GM12878 (cell line): ENCODE measurements around the gene ARID3B. TPM values are rescaled to one million over a fixed set of nuclear protein-coding genes. Genes with fewer than 3 reads are reported as not detected.

ENCODE experiments used
- ATAC-seq: fragments of 200-7000 bp; cut with Tn5 transposase; 3 replicates; pipeline ENCODE4 v1.9.1; 2020; ENCODE audit warnings: mild to moderate bottlenecking, moderate library complexity
- BruUV-seq: library from RNA; stranded (reverse); fragments of 400-500 nt; replicated peaks from 2 replicates; lab custom pipeline; 2021; lab: Mats Ljungman, UMichigan
- CTCF ChIA-PET: fragments of 300-600 bp; sonication (Branson Sonifier 250); formaldehyde crosslinking; extraction: SDS; loops from one replicate; lab custom pipeline; 2021; ENCODE audit warnings: inconsistent platforms; lab: Yijun Ruan, JAX
- POLR2A ChIA-PET: fragments of 350-600 bp; formaldehyde crosslinking; extraction: SDS; loops from one replicate; lab custom pipeline; 2021; ENCODE audit warnings: inconsistent platforms; lab: Charles Lee
- RAD21 ChIA-PET: fragments of 300-600 bp; sonication (Branson Sonifier 250); formaldehyde crosslinking; loops from one replicate; lab custom pipeline; 2023; ENCODE audit warnings: antibody characterized with exemption; ENCODE audit not compliant: unreplicated experiment; lab: Charles Lee
- SMC1A ChIA-PET: fragments of 300-600 bp; sonication (Branson Sonifier 250); formaldehyde crosslinking; loops from one replicate; lab custom pipeline; 2023; ENCODE audit not compliant: unreplicated experiment, uncharacterized antibody; lab: Charles Lee
- DNase-seq: peaks from one replicate; pipeline ENCODE4 v3.0.0-alpha.2; 2011; ENCODE audit warnings: low read depth, low spot score
- FAIRE-seq: peaks from 3 replicates; lab custom pipeline; 2011; peaks lifted over from hg19 to GRCh38; lab: Jason Lieb, UNC
- H2AFZ ChIP-seq: 2 replicates; pipeline ENCODE4 v1.6.0; 2011; ENCODE audit warnings: low read depth, low read length, control low read depth; ENCODE audit not compliant: control insufficient read depth
- H3K27ac ChIP-seq: 2 replicates; pipeline ENCODE4 v1.5.1; 2011; ENCODE audit warnings: control low read depth; ENCODE audit not compliant: control insufficient read depth, insufficient read depth
- H3K27me3 ChIP-seq, 2 experiments: replicated peaks in 1 of 2; 2 replicates each; pipeline versions ENCODE4 v1.6.0 to v1.6.1; 2011; ENCODE audit warnings: low read length in 1 of 2; ENCODE audit not compliant: control insufficient read depth in 2 of 2, insufficient read depth in 2 of 2
- H3K36me3 ChIP-seq, 2 experiments: 2 replicates each; pipeline ENCODE4 v1.5.1; 2011; ENCODE audit warnings: low read length in 1 of 2; ENCODE audit not compliant: control insufficient read depth in 2 of 2, insufficient read depth in 2 of 2
- H3K4me1 ChIP-seq: 2 replicates; pipeline ENCODE4 v1.6.1; 2011; ENCODE audit warnings: mild to moderate bottlenecking, low read length, moderate library complexity, mixed read lengths; ENCODE audit not compliant: control insufficient read depth, insufficient read depth
- H3K4me2 ChIP-seq: 2 replicates; pipeline ENCODE4 v1.6.0; 2011; ENCODE audit warnings: control low read depth; ENCODE audit not compliant: control insufficient read depth, insufficient read depth
- H3K4me3 ChIP-seq: fragments of 200-600 bp; sonication (generic); 2 replicates; pipeline ENCODE4 v1.5.1; 2016
- H3K79me2 ChIP-seq: 2 replicates; pipeline ENCODE4 v1.6.0; 2011; ENCODE audit warnings: low read length; ENCODE audit not compliant: control insufficient read depth, insufficient read depth
- H3K9ac ChIP-seq: 2 replicates; pipeline ENCODE4 v1.8.0; 2011; ENCODE audit warnings: low read length, control low read depth, mixed read lengths; ENCODE audit not compliant: control insufficient read depth, insufficient read depth
- H3K9me3 ChIP-seq: replicated peaks from 3 replicates; pipeline ENCODE4 v1.5.1; 2011; ENCODE audit warnings: mild to moderate bottlenecking, low read length; ENCODE audit not compliant: control insufficient read depth, insufficient read depth
- H4K20me1 ChIP-seq: 2 replicates; pipeline ENCODE4 v1.6.0; 2011; ENCODE audit not compliant: control insufficient read depth, insufficient read depth
- CBFB ChIP-seq: IDR thresholded peaks from 2 replicates; pipeline ENCODE4 v1.6.1; 2016; ENCODE audit warnings: antibody characterized with exemption, low read depth
- ETV6 ChIP-seq, 2 experiments: fragments of 450-650 bp in 1 of 2; IDR thresholded peaks in 1 of 2; conservative IDR thresholded peaks in 1 of 2; 2 replicates each; pipeline ENCODE4 v1.6.1; 2014; ENCODE audit warnings: antibody characterized with exemption in 1 of 2, borderline replicate concordance in 1 of 2, low read depth in 1 of 2, mild to moderate bottlenecking in 1 of 2, moderate library complexity in 1 of 2
- KLF5 ChIP-seq: fragments of 450-650 bp; IDR thresholded peaks from 2 replicates; pipeline ENCODE4 v1.6.1; 2014; ENCODE audit warnings: mild to moderate bottlenecking; ENCODE audit not compliant: partially characterized antibody
- NFIC ChIP-seq: IDR thresholded peaks from 2 replicates; pipeline ENCODE4 v1.6.1; 2012; ENCODE audit warnings: low read depth, mild to moderate bottlenecking, inconsistent platforms, low read length, moderate library complexity
- PML ChIP-seq: IDR thresholded peaks from 2 replicates; pipeline ENCODE4 v1.6.1; 2012; ENCODE audit warnings: low read length, inconsistent platforms
- RCOR1 ChIP-seq: conservative IDR thresholded peaks from 2 replicates; pipeline ENCODE4 v1.6.1; 2012; ENCODE audit warnings: low read depth, low read length, improper control_type of control experiment
- SIX5 ChIP-seq: IDR thresholded peaks from 2 replicates; pipeline ENCODE4 v1.6.1; 2011; ENCODE audit warnings: mild to moderate bottlenecking, low read depth, low read length, moderate library complexity; ENCODE audit not compliant: severe bottlenecking
- ZBTB40 ChIP-seq: fragments of 450-650 bp; IDR thresholded peaks from 2 replicates; pipeline ENCODE4 v1.6.1; 2016; ENCODE audit warnings: mild to moderate bottlenecking, moderate library complexity, borderline replicate concordance
- WGBS: methylation state at CpG from one replicate; pipeline ENCODE4 v1.1.6; 2016; ENCODE audit warnings: low lambda C conversion rate; ENCODE audit not compliant: insufficient replicate concordance, insufficient coverage; ENCODE audit errors: missing lambda C conversion rate; 5-methylcytosine and 5-hydroxymethylcytosine counted together
- in situ Hi-C: fragments of 300-500 bp; cut with MboI; formaldehyde crosslinking; loops from 9 replicates; pipeline ENCODE4 v1.14.3; 2018; ENCODE audit warnings: mixed read lengths
- intact Hi-C: fragments of 100-400 bp; cut with micrococcal nuclease; formaldehyde crosslinking; loops from one replicate; pipeline ENCODE4 v1.14.2; 2022; ENCODE audit not compliant: unreplicated experiment
- polyA plus RNA-seq, 11 experiments: library from polyadenylated mRNA; depleted of rRNA in 4 of 11; unstranded in 6 of 11; stranded (reverse) in 5 of 11; fragments of >200 nt; fragmentation: Nextera tagmentation in 4 of 11; fragmentation: Illumina TruSeq in 1 of 11; extraction: Ambion mirVana in 4 of 11; extraction: Trizol in 1 of 11; gene quantifications; 1 replicate in 1 of 11; 2 replicates in 10 of 11; pipeline versions ENCODE4 v1.2.1 to v1.2.3, GENCODE V29; 2011 to 2016; ENCODE audit warnings: inconsistent platforms in 2 of 11, missing spikeins in 2 of 11, low read depth in 1 of 11
- total RNA-seq, 4 experiments: library from RNA; depleted of rRNA in 3 of 4; stranded (reverse); fragments of >200 nt in 3 of 4; fragmentation: Illumina TruSeq in 1 of 4; extraction: Trizol in 1 of 4; gene quantifications; 2 replicates each; pipeline versions ENCODE4 v1.2.1 to v1.2.3, GENCODE V29; 2013 to 2021
- TF ChIP-seq, protein P1 (sequence below): fragments of 450-650 bp; conservative IDR thresholded peaks from 2 replicates; pipeline ENCODE4 v1.6.1; 2017; ENCODE audit warnings: mild to moderate bottlenecking, moderate library complexity
- TF ChIP-seq, protein P2 (sequence below): fragments of 450-650 bp; formaldehyde crosslinking; IDR thresholded peaks from 2 replicates; pipeline ENCODE4 v1.4.0; 2020; ENCODE audit warnings: mild to moderate bottlenecking, moderate library complexity
- TF ChIP-seq, protein P3 (sequence below): IDR thresholded peaks from 2 replicates; pipeline ENCODE4 v1.6.1; 2011; ENCODE audit warnings: low read depth, mild to moderate bottlenecking, low read length, moderate library complexity, borderline replicate concordance; ENCODE audit errors: extremely low read depth

The ARID3B gene
- total and polyA plus RNA-seq, 10 of the 15 experiments (the other 5 are each of a cell fraction or from before 2014, with no cell fraction given), result 1.1 to 33.4 (median 24.0) TPM

GRCh38 chr15:74530771-74531143 is 10.3 kb upstream of the ARID3B start (continued):
- TF ChIP-seq ZBTB40 (no peak), RCOR1 (no peak)
- TF ChIP-seq, protein P1, sequence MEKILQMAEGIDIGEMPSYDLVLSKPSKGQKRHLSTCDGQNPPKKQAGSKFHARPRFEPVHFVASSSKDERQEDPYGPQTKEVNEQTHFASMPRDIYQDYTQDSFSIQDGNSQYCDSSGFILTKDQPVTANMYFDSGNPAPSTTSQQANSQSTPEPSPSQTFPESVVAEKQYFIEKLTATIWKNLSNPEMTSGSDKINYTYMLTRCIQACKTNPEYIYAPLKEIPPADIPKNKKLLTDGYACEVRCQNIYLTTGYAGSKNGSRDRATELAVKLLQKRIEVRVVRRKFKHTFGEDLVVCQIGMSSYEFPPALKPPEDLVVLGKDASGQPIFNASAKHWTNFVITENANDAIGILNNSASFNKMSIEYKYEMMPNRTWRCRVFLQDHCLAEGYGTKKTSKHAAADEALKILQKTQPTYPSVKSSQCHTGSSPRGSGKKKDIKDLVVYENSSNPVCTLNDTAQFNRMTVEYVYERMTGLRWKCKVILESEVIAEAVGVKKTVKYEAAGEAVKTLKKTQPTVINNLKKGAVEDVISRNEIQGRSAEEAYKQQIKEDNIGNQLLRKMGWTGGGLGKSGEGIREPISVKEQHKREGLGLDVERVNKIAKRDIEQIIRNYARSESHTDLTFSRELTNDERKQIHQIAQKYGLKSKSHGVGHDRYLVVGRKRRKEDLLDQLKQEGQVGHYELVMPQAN, result no peak

- no peaks in the 10 kb centered on the region for H3K9me3 ChIP-seq
- H4K20me1 ChIP-seq, result no peaks in the 10 kb centered on the region
- no peaks in the 10 kb centered on the region for H3K27me3 ChIP-seq
- FAIRE-seq (no peak), ATAC-seq (peak; percentile 58), DNase-seq (no peak)
- ChIA-PET SMC1A (no interaction called here), CTCF (interaction anchor here (2.4 kb wide), 1 partner anchor 18 kb away, joined by 5 read pairs; no protein-coding TSS in a partner anchor), POLR2A (interaction anchor here (0.5 to 1.1 kb wide), 2 partner anchors 14 to 22 kb away, joined by 4 read pairs; no protein-coding TSS in a partner anchor), RAD21 (no interaction called here)
- no peak overlapping the region for H3K4me3 ChIP-seq
- no peak overlapping the region for H3K27ac ChIP-seq
- peaks cover 4% of the 10 kb centered on the region; the same call in 1 of the 2 replicates for H3K4me1 ChIP-seq
- in situ Hi-C loops (no loop called here), intact Hi-C loops (no loop called here)
- no peak overlapping the region for H3K4me2 ChIP-seq
- no peak overlapping the region for H2AFZ ChIP-seq
- 70% methylated on average over 4 of the region's 4 CpGs for WGBS
- no peaks in the 10 kb centered on the region for H3K79me2 ChIP-seq
- no TSS peak for BruUV-seq
- no peaks in the 10 kb centered on the region for H3K36me3 ChIP-seq
- H3K9ac ChIP-seq, result no peak overlapping the region
- TF ChIP-seq CBFB (no peak), ETV6 (conservative IDR thresholded peaks at IDR 0.05 in 1 of 2, IDR thresholded peaks at IDR 0.05 in 1 of 2; ENCODE audit: borderline replicate concordance in 1 of 2, low read depth in 1 of 2) (no peak), KLF5 (no peak), SIX5 (no peak), PML (no peak), NFIC (no peak)
- TF ChIP-seq, protein P2, sequence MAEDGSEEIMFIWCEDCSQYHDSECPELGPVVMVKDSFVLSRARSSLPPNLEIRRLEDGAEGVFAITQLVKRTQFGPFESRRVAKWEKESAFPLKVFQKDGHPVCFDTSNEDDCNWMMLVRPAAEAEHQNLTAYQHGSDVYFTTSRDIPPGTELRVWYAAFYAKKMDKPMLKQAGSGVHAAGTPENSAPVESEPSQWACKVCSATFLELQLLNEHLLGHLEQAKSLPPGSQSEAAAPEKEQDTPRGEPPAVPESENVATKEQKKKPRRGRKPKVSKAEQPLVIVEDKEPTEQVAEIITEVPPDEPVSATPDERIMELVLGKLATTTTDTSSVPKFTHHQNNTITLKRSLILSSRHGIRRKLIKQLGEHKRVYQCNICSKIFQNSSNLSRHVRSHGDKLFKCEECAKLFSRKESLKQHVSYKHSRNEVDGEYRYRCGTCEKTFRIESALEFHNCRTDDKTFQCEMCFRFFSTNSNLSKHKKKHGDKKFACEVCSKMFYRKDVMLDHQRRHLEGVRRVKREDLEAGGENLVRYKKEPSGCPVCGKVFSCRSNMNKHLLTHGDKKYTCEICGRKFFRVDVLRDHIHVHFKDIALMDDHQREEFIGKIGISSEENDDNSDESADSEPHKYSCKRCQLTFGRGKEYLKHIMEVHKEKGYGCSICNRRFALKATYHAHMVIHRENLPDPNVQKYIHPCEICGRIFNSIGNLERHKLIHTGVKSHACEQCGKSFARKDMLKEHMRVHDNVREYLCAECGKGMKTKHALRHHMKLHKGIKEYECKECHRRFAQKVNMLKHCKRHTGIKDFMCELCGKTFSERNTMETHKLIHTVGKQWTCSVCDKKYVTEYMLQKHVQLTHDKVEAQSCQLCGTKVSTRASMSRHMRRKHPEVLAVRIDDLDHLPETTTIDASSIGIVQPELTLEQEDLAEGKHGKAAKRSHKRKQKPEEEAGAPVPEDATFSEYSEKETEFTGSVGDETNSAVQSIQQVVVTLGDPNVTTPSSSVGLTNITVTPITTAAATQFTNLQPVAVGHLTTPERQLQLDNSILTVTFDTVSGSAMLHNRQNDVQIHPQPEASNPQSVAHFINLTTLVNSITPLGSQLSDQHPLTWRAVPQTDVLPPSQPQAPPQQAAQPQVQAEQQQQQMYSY (CRISPR knock-in tag), result no peak
- TF ChIP-seq, protein P3, sequence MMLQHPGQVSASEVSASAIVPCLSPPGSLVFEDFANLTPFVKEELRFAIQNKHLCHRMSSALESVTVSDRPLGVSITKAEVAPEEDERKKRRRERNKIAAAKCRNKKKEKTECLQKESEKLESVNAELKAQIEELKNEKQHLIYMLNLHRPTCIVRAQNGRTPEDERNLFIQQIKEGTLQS, result no peak
Measured at GRCh38 chr15:74531144-74531811, 9.7 kb upstream of the ARID3B start.
